Natural killer cell treated with Interleukin-12 subunit alpha and Interleukin-12 subunit beta and Interleukin-15 and Interleukin-18, amount 100 ng/mL, for 72 hours (primary cell): ENCODE measurements around the gene ESAM. TPM values are rescaled to one million over a fixed set of nuclear protein-coding genes. Genes with fewer than 3 reads are reported as not detected.
A peak's percentile ranks its signal among the peaks of the same experiment; 100 is the strongest.

Source experiments
- ATAC-seq, 2 donors: fragments of 150-1000 bp; cut with Tn5 transposase in 1 of 2; sonication (Bioruptor Pico), chemical (Tn5 transposase) in 1 of 2; 2 replicates each; pipeline ENCODE4 v1.10.0; 2021
- DNase-seq: peaks from one replicate; pipeline ENCODE4 v3.0.0; 2022; ENCODE audit warnings: low spot score
- H3K27ac Mint-ChIP-seq, 2 donors: 1 replicate in 1 of 2; 2 replicates in 1 of 2; pipeline ENCODE4 v1.8.0; 2022; ENCODE audit warnings: mixed read lengths in 2 of 2, mild to moderate bottlenecking in 1 of 2, moderate library complexity in 1 of 2
- H3K27me3 Mint-ChIP-seq, 2 donors: 1 replicate in 1 of 2; 2 replicates in 1 of 2; pipeline ENCODE4 v1.8.0; 2022; ENCODE audit warnings: mixed read lengths in 2 of 2
- H3K36me3 Mint-ChIP-seq: one replicate; pipeline ENCODE4 v1.8.0; 2022; ENCODE audit warnings: mixed read lengths
- H3K4me1 Mint-ChIP-seq, 2 donors: 1 replicate in 1 of 2; 2 replicates in 1 of 2; pipeline ENCODE4 v1.8.0; 2022; ENCODE audit warnings: low read depth in 2 of 2, mixed read lengths in 2 of 2, mild to moderate bottlenecking in 1 of 2
- H3K4me3 Mint-ChIP-seq: one replicate; pipeline ENCODE4 v1.8.0; 2022; ENCODE audit warnings: mixed read lengths
- H3K9me3 Mint-ChIP-seq: 2 replicates; pipeline ENCODE4 v1.8.0; 2022; ENCODE audit warnings: mixed read lengths
- total RNA-seq, 2 donors: library from RNA; stranded (reverse); gene quantifications; one replicate each; pipeline ENCODE4 v1.2.3, GENCODE V29; 2022

Gene ESAM, protein sequence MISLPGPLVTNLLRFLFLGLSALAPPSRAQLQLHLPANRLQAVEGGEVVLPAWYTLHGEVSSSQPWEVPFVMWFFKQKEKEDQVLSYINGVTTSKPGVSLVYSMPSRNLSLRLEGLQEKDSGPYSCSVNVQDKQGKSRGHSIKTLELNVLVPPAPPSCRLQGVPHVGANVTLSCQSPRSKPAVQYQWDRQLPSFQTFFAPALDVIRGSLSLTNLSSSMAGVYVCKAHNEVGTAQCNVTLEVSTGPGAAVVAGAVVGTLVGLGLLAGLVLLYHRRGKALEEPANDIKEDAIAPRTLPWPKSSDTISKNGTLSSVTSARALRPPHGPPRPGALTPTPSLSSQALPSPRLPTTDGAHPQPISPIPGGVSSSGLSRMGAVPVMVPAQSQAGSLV
- total RNA-seq = 1 to 10 TPM in 1 of 2 donors, under 1 TPM in 1; 0.17 to 1.4 TPM

DNA sequence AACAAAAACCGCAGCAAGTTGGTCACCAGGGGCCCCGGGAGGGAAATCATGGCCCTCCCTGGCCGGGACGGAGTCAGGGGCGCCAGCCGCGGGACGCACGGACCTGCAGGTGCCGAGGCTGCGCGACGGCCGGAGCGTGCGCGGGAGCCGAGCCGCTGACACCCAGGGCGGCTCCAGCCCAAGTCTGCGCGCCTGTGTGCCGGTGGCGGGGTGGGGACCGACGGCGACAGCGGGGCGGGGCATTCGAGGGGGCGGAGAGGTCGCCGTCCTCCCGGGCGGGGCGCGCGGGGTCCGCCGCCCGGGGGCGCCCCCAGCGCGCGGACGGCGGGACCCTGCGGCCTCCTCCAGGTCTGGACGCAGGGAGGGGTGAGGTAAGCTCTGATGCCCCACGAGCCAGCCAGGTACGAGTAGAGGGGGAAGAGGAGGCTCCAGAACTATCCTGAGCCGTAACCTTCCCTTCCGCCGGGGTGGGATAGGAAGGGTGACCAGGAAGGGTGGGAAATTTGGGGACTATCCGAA lies at the start of gene ESAM:
ESAM (minus strand) TSS at position 186 of the 519 bp plus-strand sequence; CDS start at position 50, 136 bp downstream.
- no peak within 1 kb of the TSS for H3K27ac Mint-ChIP-seq
- peaks cover 11 to 14% of the 10 kb centered on the region in 2 donors for H3K4me1 Mint-ChIP-seq
- peaks cover 21 to 25% of the 10 kb centered on the region in 2 donors for H3K27me3 Mint-ChIP-seq
- no peaks in the 10 kb centered on the region for H3K36me3 Mint-ChIP-seq
- peak within 1 kb of the TSS; percentile 87 for H3K4me3 Mint-ChIP-seq
- H3K9me3 Mint-ChIP-seq = no peaks in the 10 kb centered on the region
- DNase-seq (peak; percentile 80), ATAC-seq (peak; percentile 85 to 90)

DNA sequence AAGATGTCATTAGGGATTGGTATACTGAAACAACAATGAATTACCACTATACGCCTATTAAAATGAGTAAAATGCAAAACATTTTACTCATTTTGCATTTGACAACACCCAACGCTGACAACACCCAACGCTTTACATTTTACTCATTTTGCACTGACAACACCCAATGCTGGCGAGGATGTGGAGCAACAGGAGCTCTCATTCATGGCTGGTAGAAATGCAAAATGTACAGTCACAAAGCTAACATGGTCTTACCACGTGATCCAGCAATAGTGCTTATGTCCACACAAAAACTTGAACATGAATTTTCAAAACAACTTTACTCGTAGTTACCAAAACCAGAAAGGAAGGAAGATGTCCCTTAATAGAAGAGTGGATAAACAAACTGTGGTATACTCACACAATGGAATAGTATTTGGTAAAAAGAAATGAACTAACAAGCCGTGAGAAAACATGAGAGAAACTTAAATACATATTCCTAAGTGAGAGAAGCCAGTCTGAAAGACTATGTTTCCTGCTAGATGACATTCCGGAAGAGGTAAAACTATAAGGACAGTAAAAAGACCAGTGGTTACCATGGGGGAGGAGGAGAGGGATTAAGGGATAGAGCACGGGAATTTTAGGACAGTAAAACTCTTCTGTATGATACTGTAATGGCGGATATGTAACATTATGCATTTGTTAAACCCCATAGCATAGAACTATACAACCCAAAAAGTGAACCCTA lies 49.5 kb upstream of the ESAM start:
- Mint-ChIP-seq H3K27ac (no peak overlapping the region), H3K4me3 (no peak overlapping the region), H3K36me3 (no peaks in the 10 kb centered on the region), H3K4me1 (no peaks in the 10 kb centered on the region), H3K9me3 (no peaks in the 10 kb centered on the region), H3K27me3 (peaks cover 32 to 40% of the 10 kb centered on the region in 2 donors)
- DNase-seq = no peak
- ATAC-seq = no peak

DNA sequence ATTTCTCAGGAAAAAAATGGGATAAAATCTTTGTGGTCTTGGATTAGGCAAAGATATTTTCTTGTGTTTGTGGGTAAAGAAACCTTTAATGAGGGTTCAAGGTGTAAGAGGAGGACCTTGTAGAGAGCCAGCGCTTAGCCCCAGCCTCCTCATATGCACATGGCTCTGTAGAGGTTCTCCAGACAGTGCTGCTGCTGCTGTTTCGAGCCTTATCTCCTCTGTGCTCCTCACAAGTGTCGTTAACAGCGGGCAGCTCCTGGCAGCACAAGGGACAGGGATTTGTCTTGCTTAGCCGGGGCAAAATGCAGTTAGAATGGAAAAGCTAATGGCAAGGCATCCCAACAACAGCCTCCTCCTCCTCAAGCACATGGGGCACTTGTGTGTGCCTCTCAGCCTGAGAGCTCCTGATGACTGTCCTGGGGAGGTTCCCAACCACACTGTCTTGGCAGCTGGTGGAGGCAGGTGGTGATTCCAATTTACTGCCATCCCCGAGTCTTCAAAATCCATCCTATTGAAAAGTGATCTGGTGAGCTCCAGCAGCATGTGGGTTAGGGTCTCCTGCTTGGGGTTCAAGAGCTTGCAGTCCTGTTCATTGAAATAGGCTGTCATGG lies 45.7 kb upstream of the ESAM start:
- no peaks in the 10 kb centered on the region for H3K9me3 Mint-ChIP-seq

DNA sequence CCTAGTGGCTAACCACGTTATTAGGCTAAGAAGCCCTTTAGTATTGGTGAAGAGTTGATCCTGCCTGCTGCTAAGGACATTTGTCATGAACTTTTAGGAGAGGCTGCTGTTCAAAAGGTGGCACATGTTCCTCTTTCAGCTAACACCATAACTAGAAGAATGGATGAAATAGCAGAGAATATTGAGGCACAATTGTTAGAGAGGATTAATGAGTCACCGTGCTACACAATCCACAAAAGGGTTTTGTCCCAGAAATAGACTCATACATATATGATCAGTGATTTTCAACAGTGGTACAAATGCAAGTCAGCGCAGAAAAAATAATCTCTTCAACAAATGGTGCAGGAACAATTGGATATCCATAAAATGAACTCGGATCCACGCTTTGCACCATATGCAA lies 45.1 kb upstream of the ESAM start:
- Mint-ChIP-seq H3K9me3 (no peaks in the 10 kb centered on the region), H3K36me3 (no peaks in the 10 kb centered on the region), H3K27me3 (peaks cover 8 to 10% of the 10 kb centered on the region in 2 donors), H3K27ac (no peak overlapping the region), H3K4me3 (no peak overlapping the region), H3K4me1 (no peaks in the 10 kb centered on the region)
- no peak for ATAC-seq
- DNase-seq = no peak

More for the DNA sequence above, 45.7 kb upstream of the ESAM start:
- no peaks in the 10 kb centered on the region for H3K36me3 Mint-ChIP-seq
- no peak overlapping the region for H3K4me3 Mint-ChIP-seq
- DNase-seq (no peak), ATAC-seq (no peak)
- peaks cover 14 to 16% of the 10 kb centered on the region in 2 donors for H3K27me3 Mint-ChIP-seq
- no peak overlapping the region for H3K27ac Mint-ChIP-seq
- H3K4me1 Mint-ChIP-seq = no peaks in the 10 kb centered on the region

DNA sequence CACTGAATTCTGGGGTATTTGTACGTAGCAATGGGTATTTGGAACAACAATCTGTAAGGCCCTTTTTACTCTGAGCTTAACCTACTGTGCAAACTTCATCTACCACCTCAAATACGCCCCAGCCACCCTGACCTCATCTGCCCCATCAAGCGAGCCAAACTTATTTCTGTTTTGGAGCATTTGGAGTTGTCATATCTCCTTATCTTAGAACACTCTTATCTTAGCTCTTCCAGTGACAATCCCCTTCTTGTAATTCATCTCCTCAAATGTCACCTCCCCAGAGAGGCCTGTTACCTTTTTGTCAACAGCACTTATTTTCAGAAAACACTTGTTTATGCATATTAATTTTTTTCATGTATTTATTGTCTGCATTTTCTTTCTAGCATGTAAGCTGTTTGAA lies 42.8 kb upstream of the ESAM start:
- Mint-ChIP-seq H3K4me1 (peaks cover 0 to 8% of the 10 kb centered on the region in 2 donors), H3K27ac (no peak overlapping the region), H3K27me3 (peaks cover 0 to 4% of the 10 kb centered on the region in 2 donors), H3K4me3 (no peak overlapping the region), H3K36me3 (no peaks in the 10 kb centered on the region), H3K9me3 (no peaks in the 10 kb centered on the region)
- no peak for DNase-seq
- ATAC-seq = no peak

DNA sequence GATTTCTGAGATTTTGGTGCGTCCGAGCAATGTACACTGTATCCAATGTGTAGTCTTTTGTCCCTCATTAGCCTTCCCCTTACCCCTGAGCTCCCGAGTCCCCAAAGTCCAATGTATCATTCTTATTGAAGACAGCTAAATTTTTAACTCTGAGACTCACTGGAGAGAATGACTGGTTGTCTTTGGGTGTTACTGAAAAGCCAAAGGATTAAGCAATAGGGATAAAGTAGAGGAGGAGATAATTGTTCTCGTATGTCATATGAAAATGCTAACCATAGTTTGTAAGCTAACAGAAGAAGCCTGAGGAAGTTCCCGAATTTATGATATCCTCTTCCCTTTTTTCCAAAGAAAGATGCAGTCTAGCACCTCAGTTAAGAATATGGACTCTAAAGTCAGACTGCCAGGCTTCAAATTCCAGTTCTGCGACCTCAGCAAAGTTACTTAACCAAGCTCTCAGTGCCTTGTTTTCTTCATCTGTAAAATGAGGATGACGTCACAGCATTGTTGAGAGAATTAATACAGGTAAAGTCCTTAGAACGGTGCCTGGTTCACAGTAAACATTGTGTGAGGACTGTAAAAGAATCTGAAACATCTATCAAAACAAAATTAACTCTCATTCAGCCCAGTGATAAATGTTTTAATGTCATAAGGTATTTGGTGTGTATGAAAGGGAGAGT lies 39.7 kb upstream of the ESAM start:
- peak overlapping the region; percentile 80 to 92 for H3K27ac Mint-ChIP-seq
- H3K4me3 Mint-ChIP-seq = peak overlapping the region; percentile 76
- H3K9me3 Mint-ChIP-seq = no peaks in the 10 kb centered on the region
- peaks cover 17 to 23% of the 10 kb centered on the region in 2 donors for H3K4me1 Mint-ChIP-seq
- no peak for ATAC-seq
- H3K27me3 Mint-ChIP-seq = no peaks in the 10 kb centered on the region
- no peak for DNase-seq
- H3K36me3 Mint-ChIP-seq = no peaks in the 10 kb centered on the region

DNA sequence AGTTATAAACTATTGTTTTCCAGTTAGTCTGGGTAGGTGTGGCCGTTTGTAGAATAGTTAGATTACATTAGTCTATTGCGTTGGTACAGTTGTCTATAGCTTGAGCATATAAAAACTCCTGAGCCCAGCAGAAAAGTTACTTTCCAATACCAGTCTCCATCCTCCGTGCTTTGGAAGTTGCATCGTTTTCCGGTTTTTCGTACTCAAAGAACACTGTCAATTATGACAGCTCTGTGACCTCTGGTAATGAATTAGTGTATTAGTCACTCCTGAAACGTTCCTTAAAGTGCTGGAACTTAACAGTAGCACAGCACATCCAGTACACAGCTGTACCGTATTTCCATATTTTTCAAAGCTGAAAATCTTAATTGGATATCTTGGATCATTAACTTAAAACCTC lies 38.9 kb upstream of the ESAM start:
- Mint-ChIP-seq H3K36me3 (no peaks in the 10 kb centered on the region), H3K9me3 (no peaks in the 10 kb centered on the region), H3K4me3 (peak overlapping the region; percentile 76), H3K27ac (peak overlapping the region; percentile 80 to 92), H3K27me3 (no peaks in the 10 kb centered on the region), H3K4me1 (peaks cover 17 to 23% of the 10 kb centered on the region in 2 donors)
- ATAC-seq (no peak), DNase-seq (no peak)

DNA sequence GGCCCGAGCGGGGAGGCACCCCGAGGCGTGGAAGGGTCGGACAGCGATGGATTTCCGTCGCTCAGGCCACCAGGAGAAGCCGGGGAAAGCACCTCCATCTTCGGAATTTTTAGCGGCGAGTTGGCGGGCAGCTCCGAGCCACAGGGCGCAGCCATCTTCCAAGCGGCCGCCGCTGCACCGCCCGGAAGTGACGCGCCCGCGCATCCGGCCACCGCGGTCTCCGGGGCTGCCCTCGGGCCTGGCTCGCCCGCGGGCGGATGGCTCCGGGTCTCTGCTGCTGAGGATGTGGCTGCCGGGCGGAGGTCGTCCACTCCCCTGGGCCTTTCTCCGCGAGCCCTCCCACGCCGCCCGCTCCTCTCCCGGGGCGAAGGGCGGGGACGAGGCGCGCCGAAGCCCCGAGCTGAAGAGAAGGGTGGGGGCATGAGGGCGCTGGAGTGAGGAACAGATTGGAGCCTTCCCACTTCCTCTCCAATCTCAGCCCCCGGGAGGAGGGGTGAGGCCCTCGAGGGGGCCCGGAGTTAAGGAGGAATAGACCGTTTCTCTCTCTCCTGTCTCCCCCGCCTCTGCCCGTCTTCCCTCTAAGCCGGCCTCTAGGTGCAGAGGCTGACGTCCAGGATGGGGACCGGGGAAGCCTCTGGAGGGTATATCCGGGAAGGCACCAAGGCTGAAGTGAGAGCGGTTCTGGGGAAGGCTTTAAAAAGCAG lies 38.3 kb upstream of the ESAM start, which contains the start of gene MSANTD2:
MSANTD2 (minus strand) TSS at position 181 of the 704 bp plus-strand sequence; CDS start at position 155, 26 bp downstream.
- no peaks in the 10 kb centered on the region for H3K36me3 Mint-ChIP-seq
- peak within 1 kb of the TSS; percentile 80 to 92 for H3K27ac Mint-ChIP-seq

DNA sequence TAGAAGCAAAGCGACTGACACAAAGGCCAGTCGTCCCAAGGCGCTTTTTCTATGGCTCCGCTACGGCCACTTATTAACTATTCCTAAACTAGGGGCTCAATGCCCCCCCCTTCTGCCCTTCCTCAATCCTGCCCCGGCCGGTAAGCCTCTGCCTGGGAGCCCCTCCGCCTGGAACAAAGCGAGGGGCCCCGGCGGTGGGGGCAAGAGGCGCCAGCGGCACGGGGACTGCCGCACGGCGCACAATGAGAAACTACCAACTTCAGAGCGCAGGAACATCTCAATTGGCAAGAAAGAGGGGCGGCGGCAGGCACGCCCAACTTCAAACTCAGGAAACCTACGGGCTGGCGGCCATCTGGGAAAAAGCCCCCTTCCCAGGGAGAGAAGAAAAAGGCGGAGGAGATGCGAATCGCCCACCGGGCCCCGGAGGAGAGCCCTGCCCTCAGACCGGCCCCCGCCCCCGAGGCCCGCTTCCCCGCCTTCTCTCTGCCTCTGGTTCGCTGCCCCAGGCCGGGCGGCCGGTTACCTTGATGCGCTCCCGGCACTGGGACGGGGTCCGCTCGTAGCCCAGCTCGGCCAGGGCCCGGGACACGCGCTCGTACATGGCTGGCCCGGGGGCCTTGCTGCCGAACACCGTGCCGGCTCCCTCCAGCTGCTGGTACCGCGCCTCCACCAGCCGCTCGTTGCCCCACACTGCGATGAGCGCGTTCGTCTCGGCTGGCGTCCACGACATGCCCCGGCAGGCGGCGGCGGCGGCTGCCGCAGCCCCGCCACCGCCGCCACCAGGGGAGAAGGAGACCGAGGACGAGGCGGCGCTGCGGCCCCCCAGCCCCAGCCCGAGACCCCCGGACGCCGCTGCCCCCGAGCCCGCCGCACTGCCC lies 37.5 kb upstream of the ESAM start:
- ATAC-seq (peak; percentile 64 to 69), DNase-seq (no peak)
- Mint-ChIP-seq H3K4me3 (peak overlapping the region; percentile 93), H3K27ac (peak overlapping the region; percentile 76 to 91), H3K36me3 (no peaks in the 10 kb centered on the region), H3K9me3 (no peaks in the 10 kb centered on the region), H3K4me1 (peaks cover 17 to 23% of the 10 kb centered on the region in 2 donors), H3K27me3 (no peaks in the 10 kb centered on the region)

More for the DNA sequence above, 38.3 kb upstream of the ESAM start, which contains the start of gene MSANTD2:
- Mint-ChIP-seq H3K4me3 (peak within 1 kb of the TSS; percentile 93), H3K9me3 (no peaks in the 10 kb centered on the region), H3K27me3 (no peaks in the 10 kb centered on the region), H3K4me1 (peaks cover 17 to 23% of the 10 kb centered on the region in 2 donors)
- peak; percentile 91 for DNase-seq
- ATAC-seq = peak; percentile 97 to 98

DNA sequence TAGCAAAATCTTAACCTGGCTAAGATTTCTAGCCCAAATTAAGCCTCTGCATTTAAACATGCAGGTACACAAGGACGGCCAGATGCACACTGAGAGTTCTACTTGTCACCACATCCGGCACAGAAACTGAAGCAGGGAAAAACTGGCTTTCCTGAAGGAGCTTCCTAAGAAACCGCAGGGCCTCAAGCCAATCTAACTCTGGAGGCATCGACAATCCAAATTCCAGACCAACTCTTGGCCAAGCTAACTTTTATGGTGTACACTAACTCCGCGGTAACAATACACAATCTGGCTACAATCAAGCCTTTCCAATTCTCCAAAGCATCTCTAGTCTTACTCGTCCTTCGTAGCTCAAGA lies 36.9 kb upstream of the ESAM start:
- peak overlapping the region; percentile 76 to 91 for H3K27ac Mint-ChIP-seq
- H3K36me3 Mint-ChIP-seq = no peaks in the 10 kb centered on the region
- H3K4me1 Mint-ChIP-seq = peaks cover 17 to 23% of the 10 kb centered on the region in 2 donors
- H3K4me3 Mint-ChIP-seq = peak overlapping the region; percentile 93
- ATAC-seq (no peak), DNase-seq (no peak)
- H3K27me3 Mint-ChIP-seq = no peaks in the 10 kb centered on the region
- no peaks in the 10 kb centered on the region for H3K9me3 Mint-ChIP-seq

DNA sequence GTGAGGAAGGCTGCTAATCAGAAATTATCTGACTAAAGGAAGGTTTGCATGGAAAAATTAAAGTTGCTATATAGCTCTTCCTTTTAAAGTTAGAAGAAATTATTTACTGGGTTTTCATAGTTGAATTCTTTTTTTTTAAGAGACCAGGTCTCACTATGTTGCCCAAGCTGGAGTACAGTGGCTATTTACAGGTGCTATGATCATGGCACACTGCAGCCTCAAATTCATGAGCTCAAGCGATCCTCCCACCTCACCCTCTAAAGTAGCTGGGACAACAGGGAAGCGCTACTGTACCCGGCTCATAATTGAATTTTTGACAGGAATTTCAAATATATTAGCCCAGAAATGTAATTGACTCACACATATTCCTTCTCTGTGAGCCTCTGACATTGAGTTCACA lies 34.2 kb upstream of the ESAM start:
- H3K9me3 Mint-ChIP-seq = no peaks in the 10 kb centered on the region
- ATAC-seq = no peak
- no peaks in the 10 kb centered on the region for H3K27me3 Mint-ChIP-seq
- no peak for DNase-seq
- peaks cover 33 to 37% of the 10 kb centered on the region in 2 donors for H3K4me1 Mint-ChIP-seq
- H3K27ac Mint-ChIP-seq = no peak overlapping the region
- no peaks in the 10 kb centered on the region for H3K36me3 Mint-ChIP-seq
- no peak overlapping the region for H3K4me3 Mint-ChIP-seq
